ENCODE results near the gene SLC15A1. TPM values are rescaled to one million over a fixed set of nuclear protein-coding genes. Genes with fewer than 3 reads are reported as not detected.

Gene SLC15A1
- total RNA-seq, 1 experiment from 2014 or later = 1.9 TPM

GRCh38 chr13:98800078-98800477 is 47.6 kb upstream of the SLC15A1 start:
- no CpG with 5 or more reads among the region's 14 CpGs for WGBS (ENCODE audit: extremely low coverage, insufficient read length, low lambda C conversion rate)
- no peak overlapping the region for H3K4me2 ChIP-seq (ENCODE audit: insufficient read depth, insufficient read length, low read length)
- no peak overlapping the region for H3K23ac ChIP-seq (ENCODE audit: insufficient read length, low read depth, low read length)

More at GRCh38 chr13:98800078-98800477, 47.6 kb upstream of the SLC15A1 start:
- Histone ChIP-seq H4K8ac (replicated peaks; ENCODE audit: insufficient read length, low read depth, low read length) (no peak overlapping the region), H3K23me2 (ENCODE audit: insufficient read length, low read depth, low read length, poor library complexity, severe bottlenecking) (no peaks in the 10 kb centered on the region), H3K4me1 (ENCODE audit: insufficient read depth, low read length) (no peaks in the 10 kb centered on the region), H3K14ac (ENCODE audit: insufficient read depth, low read length) (no peak overlapping the region), H3K27ac (ENCODE audit: insufficient read length, low read depth, low read length) (no peak overlapping the region), H3K56ac (ENCODE audit: insufficient read length, low read depth, low read length) (no peak overlapping the region), H3K9ac (ENCODE audit: extremely low read depth, insufficient read length, low read length) (no peak overlapping the region), H3K18ac (ENCODE audit: insufficient read length, low read depth, low read length) (no peak overlapping the region), H4K20me1 (ENCODE audit: control insufficient read depth, insufficient read depth, insufficient read length) (no peaks in the 10 kb centered on the region), H2BK120ac (ENCODE audit: low read depth, low read length, poor library complexity, severe bottlenecking) (no peak overlapping the region), H2AFZ (ENCODE audit: low read length) (no peak overlapping the region), H4K5ac (ENCODE audit: insufficient read length, low read depth, low read length) (no peak overlapping the region), H3K4ac (ENCODE audit: low read depth, low read length) (no peak overlapping the region), H4K91ac (ENCODE audit: insufficient read length, low read depth, low read length) (no peak overlapping the region), H3K9me3 (ENCODE audit: control insufficient read depth, low read depth, low read length) (no peaks in the 10 kb centered on the region), H3K27me3 (ENCODE audit: insufficient read depth, low read length) (no peaks in the 10 kb centered on the region), H3K79me2 (ENCODE audit: insufficient read depth, low read length) (no peaks in the 10 kb centered on the region), H3K79me1 (ENCODE audit: insufficient read depth, low read depth, low read length, poor library complexity, severe bottlenecking) (no peaks in the 10 kb centered on the region), H2BK15ac (ENCODE audit: low read depth, low read length) (no peak overlapping the region), H2BK20ac (ENCODE audit: low read depth, low read length, poor library complexity, severe bottlenecking) (no peak overlapping the region), H2BK12ac (ENCODE audit: insufficient read length, low read depth, low read length) (no peak overlapping the region), H3T11ph (ENCODE audit: low read length) (no peak overlapping the region), H2AK5ac (ENCODE audit: insufficient read length, low read length) (no peak overlapping the region), H2BK5ac (ENCODE audit: insufficient read length, low read length) (no peak overlapping the region)
- H3K27me3 Mint-ChIP-seq (ENCODE audit: low read depth) = no peaks in the 10 kb centered on the region; the same call in 1 of the 2 replicates
- H3K36me3 Mint-ChIP-seq (ENCODE audit: insufficient read depth in 1 of 3, low read depth in 3 of 3) = peaks cover 0 to 2% (median 0%) of the 10 kb centered on the region in 3 experiments; a peak in 2 of 7 replicates
- TF ChIP-seq CTCF (conservative IDR thresholded peaks at IDR 0.05) = no peak
- DNase-seq = no peak
- H3K27ac Mint-ChIP-seq = no peak overlapping the region
- H3K4me1 Mint-ChIP-seq = peaks cover 6 to 11% of the 10 kb centered on the region in 2 experiments; a peak in 3 of 4 replicates
- no peaks in the 10 kb centered on the region for H3K9me3 Mint-ChIP-seq
- no peak overlapping the region for H3K4me3 Mint-ChIP-seq

Data from H9 (cell line).